HG03097 (cell line): ENCODE data around the gene ACBD4.
"Not testable (repeated sequence)": the region's sequence is repeated elsewhere in the genome, so short reads cannot be mapped to it uniquely, and the experiment has no call there.

Source experiments
- ATAC-seq: cut with Tn5 transposase; IDR thresholded peaks from one replicate; pipeline ENCODE4 v1.9.1; 2021; ENCODE audit not compliant: unreplicated experiment, low FRiP score

Gene ACBD4

DNA sequence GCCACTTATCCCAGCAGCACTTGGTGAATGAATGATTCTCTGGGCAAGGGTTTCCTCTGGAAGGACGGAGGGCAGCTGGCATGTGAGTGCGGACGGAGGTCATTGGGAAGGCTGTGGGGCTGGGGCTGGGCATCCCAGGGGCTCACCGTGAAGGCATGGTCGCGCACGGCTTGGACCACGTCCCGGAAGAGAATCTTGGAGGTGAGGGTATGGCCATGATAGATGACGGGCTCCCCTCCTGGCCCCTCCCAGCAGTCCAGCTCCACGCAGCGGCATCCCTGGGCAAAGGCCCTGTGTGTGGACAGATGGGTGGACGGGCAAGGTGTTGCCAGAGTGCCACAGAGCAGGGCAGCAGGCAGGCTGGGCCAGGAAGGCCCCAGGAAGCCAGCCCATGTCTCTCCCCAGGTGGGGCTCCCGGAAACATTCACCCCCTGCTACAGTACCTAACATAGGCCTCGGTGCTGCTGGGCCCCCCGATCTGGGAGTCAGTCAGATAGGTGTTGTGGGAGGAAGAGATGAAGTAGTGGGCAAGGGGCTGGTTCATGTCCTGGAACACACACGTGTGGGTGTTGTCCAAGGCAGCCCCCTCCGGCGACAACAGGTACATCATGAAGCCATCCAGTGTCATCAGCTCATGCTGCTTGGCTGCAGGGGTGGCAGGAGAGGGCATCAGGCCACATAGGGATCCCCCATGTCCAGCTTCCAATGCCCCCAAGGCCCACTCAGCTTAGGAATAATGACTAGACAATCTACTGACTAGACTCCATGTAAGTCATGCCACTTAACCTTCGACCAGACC is 17.4 kb upstream of the ACBD4 start:
- ATAC-seq, result no peak

DNA sequence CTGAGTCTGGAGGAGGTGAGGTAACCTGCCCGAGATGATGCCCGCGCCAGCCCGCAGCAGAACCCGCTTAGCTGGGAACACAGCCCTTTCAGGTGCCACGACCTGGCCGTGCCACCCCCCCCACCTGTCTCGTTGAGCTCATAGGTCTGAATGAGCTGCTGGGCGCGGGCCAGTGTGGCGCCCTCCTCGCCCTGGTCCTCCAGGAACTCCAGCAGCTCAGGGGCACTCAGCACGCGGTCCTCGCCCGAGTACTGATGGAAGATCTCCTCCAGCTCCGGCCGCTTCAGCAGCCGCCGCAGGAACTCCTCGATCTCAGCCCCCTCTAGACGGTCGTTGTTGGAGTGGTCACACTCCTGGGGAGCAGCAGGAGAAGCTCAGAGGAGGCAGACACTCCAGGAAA is 16.8 kb upstream of the ACBD4 start:
- ATAC-seq, result no peak

DNA sequence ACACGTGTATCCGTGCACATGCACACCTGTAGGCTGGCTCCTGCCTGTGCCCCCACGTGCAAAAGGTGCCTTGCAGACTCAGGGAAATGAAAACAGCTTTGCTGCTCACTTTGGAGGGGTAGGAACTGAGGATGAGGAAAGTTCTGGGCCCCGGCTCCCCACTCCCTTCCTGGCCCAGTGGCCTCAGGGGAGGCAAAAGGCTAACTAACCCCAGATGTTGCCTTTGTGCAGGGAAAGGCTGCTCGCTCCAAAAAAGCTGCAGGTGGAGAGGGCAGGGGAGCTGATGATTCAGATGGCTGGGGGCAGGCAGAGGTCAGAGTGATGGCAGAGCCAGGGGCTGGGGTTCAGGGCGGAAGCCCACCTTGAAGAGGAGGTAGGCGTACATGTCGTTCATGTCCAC is 15.5 kb upstream of the ACBD4 start:
- ATAC-seq, result no peak

DNA sequence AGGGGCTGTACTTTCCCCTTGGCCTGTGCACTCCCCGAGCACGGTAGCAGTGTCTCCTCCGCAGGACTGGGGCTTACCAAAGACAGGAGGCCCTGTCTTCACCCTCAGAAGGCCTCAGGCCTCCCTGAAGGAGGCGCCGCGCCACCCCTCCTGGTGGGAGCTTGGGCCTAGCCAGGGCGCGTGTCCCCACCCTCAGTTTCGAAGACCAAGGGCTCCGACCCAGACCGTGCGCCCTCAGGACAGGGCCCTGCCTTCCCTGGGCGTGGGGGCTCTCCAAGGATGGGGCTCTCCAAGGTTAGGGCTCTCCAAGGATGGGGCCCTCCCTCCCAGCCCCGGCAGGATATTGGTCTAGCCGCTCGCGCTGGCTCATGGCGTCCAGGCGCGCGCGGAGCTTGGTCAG is 14.9 kb upstream of the ACBD4 start:
- ATAC-seq, result no peak

DNA sequence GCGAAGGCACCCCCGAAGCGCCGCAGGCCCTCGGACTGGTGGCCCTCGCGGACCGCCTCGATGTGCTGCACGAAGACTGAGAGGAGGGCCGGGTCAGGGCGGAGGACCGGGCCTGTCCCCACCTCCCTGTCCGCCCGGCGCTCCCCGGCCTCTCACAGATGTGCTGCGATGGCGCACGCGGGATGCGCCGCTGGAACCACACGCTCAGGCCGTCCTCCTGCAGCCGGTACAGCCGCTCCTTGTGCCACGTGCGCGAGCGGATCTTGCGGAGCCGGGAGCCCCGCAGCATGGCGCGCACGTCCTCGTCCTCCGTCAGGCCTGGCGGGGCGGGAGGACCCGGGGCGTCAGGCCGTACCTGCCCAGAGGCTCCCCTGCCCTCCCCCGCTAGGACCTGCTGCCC is 14.4 kb upstream of the ACBD4 start:
- no peak for ATAC-seq

DNA sequence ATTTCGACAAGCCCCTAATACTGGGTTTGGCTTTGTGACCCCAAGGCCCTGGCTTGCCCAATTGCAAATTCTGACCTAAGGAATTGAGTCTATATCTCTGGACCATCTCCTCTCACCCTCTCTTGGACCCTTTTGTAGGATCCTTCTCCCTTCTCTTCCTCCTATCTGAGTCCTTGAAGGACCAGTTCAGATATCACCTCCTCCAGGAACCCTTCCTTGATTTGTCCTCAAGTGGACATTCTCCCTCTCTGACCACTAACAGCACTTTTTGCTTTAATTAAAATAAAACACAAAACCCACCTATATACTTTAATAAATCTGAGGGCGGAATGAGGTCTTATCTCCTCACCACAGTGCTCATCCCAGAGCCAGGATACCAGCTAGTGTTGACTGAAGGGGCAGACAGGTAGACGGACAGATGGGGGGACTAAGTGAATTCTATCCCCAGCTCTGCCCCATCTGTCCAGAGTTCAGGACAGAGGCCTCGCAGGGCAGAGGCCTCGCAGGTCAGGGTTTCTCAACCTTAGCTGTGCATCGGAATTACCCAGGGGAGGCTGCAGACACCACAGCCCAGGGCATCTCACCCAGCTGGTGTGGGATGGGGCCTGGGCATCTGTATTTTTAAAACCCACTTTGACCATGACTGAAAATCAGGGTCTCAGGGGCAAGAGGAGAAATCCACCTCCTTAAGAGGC is 12.3 kb upstream of the ACBD4 start:
- ATAC-seq, result no peak

DNA sequence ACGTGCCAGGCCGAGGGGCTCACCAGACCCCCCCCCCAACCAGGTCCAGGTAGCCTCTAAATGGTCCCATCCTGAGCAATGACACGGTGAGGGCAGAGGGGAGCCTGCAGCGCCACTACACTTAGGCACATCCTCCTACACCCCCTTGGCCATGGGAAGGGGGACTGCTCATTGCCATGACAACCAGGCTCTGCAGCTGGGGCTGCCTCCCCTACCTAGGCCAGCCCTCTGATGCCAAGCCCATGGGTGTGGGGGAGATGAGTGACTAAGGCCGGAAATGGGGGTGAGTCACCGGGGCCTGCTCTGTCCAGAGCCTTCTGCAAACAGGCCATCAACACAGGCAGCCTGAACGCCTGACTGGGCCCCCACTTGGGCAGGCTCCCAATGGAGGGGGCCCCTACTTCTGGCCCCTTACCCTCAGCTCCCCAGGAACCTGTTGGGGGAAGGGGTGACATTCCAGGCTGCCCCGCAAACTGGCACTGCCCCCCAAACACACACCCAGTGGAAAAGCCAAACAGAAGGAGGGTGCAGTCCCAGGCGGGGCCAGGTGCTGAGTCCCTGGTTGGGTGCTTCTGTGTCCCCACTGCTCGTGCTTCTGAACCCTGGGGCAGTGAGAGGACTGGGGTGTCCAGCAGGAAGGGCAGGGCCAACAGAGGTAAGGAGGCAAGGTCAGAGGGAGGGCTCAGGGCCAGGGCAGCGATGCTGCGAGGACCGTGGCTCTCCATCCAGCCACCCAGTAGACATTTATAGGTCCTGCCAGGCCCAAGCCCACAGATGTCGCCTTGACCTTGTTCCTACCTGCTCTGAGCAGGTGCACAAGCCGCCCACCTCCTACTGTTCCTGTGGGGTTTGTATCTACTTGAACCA is 11.3 kb upstream of the ACBD4 start:
- no peak for ATAC-seq

DNA sequence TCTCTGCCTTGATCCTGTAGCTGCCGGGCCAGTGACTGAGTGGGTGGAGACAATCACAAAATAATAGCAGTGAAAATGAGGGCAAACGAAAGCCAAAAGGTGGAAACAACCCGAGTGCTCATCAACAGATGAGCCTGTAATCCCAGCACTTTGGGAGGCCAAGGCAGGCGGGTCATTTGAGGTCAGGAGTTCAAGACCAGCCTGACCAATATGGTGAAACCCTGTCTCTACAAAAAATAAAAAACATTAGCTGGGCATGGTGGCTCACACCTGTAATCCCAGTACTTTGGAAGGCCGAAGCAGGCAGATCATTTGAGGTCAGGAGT is 10.7 kb upstream of the ACBD4 start:
- not testable (repeated sequence) for ATAC-seq

DNA sequence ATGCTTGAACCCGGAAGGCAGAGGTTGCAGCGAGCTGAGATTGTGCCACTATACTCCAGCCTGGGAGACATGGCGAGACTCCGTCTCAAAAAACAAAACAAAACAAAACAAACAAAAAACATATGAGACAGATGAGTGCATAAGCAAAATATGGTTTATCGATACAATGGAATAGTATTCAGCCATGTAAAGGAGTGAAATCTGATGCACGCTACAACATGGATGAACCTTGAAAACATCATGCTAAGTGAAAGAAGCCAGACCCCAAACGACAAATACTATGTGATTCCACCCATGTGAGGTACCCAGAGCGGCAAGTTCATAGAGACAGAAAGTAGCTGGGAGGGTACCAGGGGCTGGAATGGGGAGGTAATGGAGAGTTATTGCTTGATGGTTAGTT is 10.0 kb upstream of the ACBD4 start:
- no peak for ATAC-seq

DNA sequence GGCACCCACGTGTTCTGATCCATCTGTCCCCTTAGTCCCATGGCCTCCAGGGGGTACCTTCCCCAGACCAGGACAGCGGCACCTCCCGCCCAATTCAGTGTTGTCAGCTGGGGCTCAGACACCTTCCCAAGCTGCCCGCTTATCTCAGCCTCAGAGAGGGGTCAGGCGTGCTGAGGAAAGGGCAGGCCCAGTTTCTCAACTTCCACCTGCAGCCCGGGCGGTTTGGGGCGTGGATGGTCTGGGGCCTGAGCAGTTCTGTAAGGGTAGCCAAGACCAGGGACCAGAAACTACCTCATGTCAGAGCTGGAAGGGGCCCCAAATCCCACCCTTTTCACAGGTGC is 8.3 kb upstream of the ACBD4 start:
- no peak for ATAC-seq

DNA sequence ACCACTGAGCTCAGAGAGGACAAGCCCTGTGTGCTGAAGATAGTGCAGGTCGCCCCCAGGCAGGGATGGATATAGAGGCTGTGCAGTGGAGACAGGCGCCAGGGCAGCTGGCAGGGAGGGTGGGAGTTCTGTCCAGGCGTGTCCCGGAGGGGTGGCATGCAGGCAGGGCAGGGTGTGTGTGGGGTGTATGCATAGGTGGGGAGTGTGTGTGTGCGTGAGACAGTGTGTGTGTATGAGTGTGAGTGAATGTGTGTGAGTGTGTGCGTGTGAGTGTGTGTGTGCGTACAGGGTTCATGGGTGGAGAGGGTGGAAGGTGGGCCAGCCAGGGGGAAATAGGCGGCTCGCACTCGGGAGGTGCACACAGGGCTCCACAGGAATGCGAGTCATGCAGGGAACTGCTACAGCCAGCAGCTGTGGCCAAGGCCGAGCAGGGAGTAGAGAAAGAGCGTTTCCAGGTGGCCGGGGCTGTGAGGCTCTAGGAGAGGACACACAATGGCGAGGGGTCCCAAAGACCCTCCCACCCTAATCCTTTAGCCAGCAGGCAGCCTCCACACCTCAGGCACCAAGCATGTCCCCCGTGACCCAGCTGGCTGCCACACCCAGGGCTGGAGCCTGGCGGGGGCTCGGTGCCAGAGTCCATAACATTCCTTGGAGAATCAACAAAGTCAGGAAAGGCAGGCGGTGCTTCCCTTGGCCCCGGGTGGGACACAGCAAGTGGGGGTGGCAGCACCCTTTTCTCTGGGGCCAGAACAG is 7.8 kb upstream of the ACBD4 start:
- no peak for ATAC-seq

DNA sequence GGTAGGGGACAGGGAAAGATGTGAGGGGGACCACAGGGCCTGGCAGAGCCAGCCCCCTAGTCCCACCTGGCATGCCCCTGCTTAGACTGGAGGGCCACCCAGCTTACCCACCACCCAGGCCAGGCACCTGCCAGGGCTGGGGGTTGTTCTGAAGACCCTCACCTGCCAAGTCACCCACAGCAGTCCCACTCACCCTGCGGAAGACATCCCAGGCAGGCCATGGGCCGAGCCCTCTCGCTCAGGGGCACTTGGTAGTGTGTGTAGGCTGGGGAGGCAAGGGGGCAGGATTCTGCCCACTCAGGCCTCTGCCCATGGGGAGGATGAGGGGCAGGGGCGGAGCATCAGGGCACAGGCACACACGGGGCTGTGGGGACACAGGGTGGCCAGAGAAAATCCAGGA is 7.2 kb upstream of the ACBD4 start:
- ATAC-seq, result no peak

DNA sequence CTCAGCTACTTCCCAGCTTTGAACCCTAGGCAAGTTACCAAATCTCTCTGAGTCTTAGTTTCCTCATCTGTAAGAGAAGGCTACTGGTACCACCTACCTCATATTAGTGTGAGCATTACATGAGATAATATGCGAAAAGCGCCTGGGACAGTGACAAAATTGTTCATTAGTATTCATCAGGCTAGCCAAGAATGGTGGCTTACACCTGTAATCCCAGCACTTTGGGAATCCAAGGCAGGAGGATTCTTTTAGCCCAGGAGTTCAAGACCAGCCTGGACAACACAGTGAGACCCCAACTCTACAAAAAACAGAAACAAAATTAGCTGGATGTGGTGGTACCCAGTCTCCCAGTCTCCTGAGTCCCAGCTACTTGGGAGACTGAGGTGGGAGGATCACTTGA is 6.5 kb upstream of the ACBD4 start:
- no peak for ATAC-seq

DNA sequence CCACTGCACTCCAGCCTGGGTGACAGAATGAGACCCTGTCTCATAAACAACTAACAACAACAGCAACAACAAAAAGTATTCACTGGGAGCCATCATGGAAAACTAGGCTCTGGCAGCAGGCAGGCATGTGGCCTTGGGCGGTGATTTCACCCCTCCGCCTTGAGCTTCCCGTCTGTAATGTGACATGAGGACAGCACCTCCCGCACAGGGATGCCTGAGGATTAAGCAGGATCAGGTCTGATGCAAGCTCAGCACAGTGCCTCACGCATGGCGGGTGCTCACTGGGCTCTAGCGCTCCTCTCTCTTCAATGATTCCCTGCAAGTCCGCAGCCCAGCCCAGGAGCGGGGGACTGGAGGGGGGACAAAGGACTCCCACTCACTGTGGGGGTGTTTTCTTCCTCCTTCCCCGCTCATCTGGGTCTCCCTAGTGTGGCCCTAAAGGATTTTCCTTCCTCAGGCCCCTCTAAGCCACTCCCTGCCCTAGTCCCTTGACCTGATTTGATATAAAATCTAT is 6.0 kb upstream of the ACBD4 start:
- no peak for ATAC-seq

DNA sequence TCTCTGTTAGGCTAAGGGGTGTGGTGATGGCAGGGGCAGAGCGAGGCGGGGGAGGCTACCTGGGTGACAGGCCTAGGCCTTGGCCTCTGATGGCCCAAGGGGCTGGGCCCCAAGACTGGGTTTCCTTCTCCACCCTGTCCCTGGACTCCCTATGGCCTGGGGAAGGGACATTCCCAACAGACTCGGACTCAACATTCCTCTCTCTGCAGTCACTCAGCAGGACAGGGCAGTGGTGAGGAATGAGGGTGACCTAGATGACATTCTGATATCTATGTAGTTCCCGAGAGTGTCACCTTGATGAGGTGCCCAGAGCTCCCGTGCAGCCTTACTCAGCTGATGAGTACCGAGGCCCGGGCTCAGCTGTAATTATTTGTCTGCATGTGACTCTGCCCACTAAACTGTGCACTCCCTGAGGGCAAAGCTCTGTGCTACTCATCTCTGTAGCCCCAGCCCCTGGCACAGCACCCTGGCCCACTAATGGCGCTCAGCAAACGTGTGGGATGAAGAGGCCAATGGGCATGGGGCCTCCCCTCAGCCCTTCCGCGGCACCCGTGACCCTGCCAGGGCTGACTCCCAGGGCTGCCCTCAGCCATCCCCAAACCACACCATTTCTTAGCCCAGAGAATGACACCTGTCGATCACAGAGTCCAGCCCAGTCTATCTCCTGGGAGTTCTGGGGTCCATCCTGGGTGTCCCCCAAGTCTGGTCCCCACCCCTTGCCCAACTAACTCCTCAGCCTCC is 5.4 kb upstream of the ACBD4 start:
- ATAC-seq, result no peak

DNA sequence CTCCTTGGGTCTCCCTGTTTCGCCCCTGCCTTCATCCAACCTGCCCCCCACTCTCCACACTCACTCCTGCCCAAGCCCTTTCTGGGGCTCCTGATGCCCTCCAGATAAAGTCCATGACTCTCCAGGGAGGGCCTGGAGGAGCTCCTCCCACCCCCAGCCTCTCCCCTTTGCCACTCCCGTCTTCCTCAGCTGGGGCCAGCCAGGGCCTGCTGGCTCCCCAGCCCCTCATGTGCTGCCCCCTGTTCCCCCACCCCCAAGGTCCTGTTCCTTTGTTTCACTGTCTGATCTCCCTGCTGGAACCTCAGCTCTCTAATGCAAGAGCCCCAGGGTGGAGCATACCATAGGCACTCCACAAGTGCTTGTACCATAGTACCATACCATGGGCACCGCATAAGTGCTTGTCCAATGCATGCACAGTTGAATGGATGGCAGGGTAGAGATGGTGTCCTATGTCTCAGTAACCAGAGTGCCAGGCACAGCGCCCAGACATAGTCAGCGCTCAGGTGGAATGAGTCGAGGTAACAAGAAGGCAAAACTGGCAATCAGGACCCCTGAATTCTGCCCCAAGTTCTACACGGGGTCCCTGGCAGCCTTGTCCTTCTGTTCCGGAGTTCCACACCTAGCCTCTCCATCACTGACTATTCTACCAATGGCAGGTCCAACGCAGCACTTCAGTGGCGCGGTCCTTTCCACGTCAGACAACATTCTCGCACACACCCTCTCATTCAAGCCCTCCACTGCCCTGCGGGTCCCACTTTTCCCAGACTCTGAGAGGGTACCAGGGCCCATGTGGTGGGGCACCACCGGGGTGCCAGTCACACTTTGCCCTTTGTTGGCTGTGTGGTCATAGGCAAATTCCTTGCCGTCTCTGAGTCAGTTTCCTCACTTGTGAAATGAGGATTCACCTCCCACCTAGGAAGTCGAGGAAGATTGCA is 4.5 kb upstream of the ACBD4 start:
- ATAC-seq, result no peak

DNA sequence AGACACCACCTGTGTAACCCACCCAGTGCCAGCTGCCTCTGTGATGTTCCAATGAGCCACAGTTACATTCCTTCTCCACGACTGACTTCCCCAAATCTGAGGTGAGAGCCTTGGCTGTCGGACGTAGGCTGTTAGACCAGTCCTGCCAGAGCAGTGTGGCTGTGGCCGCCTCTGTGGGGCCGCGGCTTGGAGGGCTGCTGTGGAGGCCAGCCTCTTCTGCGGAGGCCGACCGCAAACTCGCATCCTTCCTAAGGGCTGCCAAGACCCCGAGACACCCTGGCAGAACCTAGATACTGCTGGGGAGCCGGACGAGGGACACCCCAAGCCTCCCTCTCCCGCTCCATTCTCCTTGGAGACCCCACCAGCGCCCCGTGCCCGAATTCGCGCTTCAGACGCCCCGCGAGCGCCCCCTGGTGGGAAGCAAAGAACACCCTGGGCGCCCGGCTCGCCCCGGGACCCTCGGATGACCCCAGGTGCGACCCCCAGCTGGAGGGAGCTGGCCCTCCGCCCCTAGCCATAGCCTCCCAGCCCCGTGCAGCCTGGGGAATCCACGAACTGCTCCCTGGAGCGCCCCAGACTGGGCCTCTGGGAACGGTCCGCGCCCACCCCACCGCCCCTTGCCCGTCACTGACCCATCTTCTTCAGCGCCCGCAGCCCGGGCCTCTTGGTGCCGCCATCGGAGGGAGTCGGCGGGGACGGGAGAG is 3.7 kb upstream of the ACBD4 start:
- ATAC-seq, result no peak

DNA sequence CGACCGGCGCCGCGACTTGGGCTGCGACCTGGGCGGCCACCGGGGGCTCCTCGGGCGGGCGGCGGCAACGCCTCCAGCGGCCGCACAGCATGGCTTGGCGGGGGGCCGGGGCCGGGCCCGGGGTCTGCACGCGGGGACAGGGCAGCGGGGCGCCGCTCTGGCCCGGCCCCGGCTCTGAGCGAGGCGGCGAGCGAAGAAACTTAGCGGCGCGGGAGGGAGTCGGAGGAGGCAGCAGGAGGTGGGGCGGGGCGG is 3.2 kb upstream of the ACBD4 start, which contains the start of gene PLCD3:
Gene PLCD3 (minus strand): TSS at position 196 of the 252 bp plus-strand sequence. CDS start 105 bp downstream, at position 91.
- ATAC-seq, result no peak
